DOHH2 (cell line): ENCODE data around the gene CEP152.

ENCODE experiments used
- CTCF ChIP-seq: fragments of 200-600 bp; sonication (generic); IDR thresholded peaks from one replicate; pipeline ENCODE4 v1.5.1; 2014; ENCODE audit warnings: antibody characterized with exemption, mild to moderate bottlenecking, low read depth, low read length; ENCODE audit not compliant: poor library complexity, severe bottlenecking
- EZH2phosphoT487 ChIP-seq: fragments of 200-600 bp; sonication (generic); IDR thresholded peaks from 2 replicates; pipeline ENCODE4 v1.6.1; 2017; ENCODE audit warnings: borderline replicate concordance, mild to moderate bottlenecking, antibody characterized with exemption, low read length, moderate library complexity, mixed read lengths

- no peak for TF ChIP-seq CTCF
- TF ChIP-seq EZH2phosphoT487: no peak
Observed at GRCh38 chr15:48710952-48711495, 99.8 kb downstream of the CEP152 start.
